K562 (cell line): ENCODE measurements around the gene APOM. TPM values are rescaled to one million over a fixed set of nuclear protein-coding genes. Genes with fewer than 3 reads are reported as not detected.

Experiments
- ARID2 ChIP-seq: fragments of 450-650 bp; IDR thresholded peaks from 2 replicates; pipeline ENCODE4 v1.6.1; 2017; ENCODE audit warnings: antibody characterized with exemption, mild to moderate bottlenecking
- CBFA2T2 ChIP-seq: fragments of 450-650 bp; conservative IDR thresholded peaks from 2 replicates; pipeline ENCODE4 v1.6.1; 2017; ENCODE audit warnings: mild to moderate bottlenecking
- COPS2 ChIP-seq: fragments of 450-650 bp; conservative IDR thresholded peaks from 2 replicates; pipeline ENCODE4 v1.6.1; 2016; ENCODE audit warnings: mild to moderate bottlenecking, moderate library complexity
- EWSR1 ChIP-seq: fragments of 450-650 bp; IDR thresholded peaks from 2 replicates; pipeline ENCODE4 v1.6.1; 2018; ENCODE audit warnings: borderline replicate concordance, mild to moderate bottlenecking, low read depth, moderate library complexity; ENCODE audit not compliant: partially characterized antibody
- FOS ChIP-seq: IDR thresholded peaks from 3 replicates; pipeline ENCODE4 v1.6.1; 2011; ENCODE audit not compliant: insufficient read length; ENCODE audit errors: extremely low read depth
- GABPA ChIP-seq: fragments of 200-800 bp; sonication (Bioruptor generic); conservative IDR thresholded peaks from 2 replicates; pipeline ENCODE4 v1.6.1; 2016; ENCODE audit warnings: low read depth, missing genetic modification characterization, missing compliant biosample characterization
- MAZ ChIP-seq, 2 experiments: fragments of 450-650 bp in 1 of 2; sonication (generic) in 1 of 2; formaldehyde crosslinking; IDR thresholded peaks in 1 of 2; conservative IDR thresholded peaks in 1 of 2; 2 replicates each; pipeline versions ENCODE4 v1.4.0 to v1.5.0; 2020; ENCODE audit warnings: mild to moderate bottlenecking in 1 of 2, missing genetic modification reagents in 1 of 2
- MIER1 ChIP-seq: fragments of 450-650 bp; IDR thresholded peaks from 2 replicates; pipeline ENCODE4 v1.6.1; 2016; ENCODE audit warnings: antibody characterized with exemption, mild to moderate bottlenecking, low read depth
- NCOR1 ChIP-seq: fragments of 450-650 bp; IDR thresholded peaks from 2 replicates; pipeline ENCODE4 v1.6.1; 2016; ENCODE audit warnings: mild to moderate bottlenecking, moderate library complexity
- PTRF ChIP-seq: fragments of 450-650 bp; IDR thresholded peaks from 2 replicates; pipeline ENCODE4 v1.6.1; 2016; ENCODE audit warnings: mild to moderate bottlenecking, missing genetic modification characterization, missing compliant biosample characterization
- RBM17 ChIP-seq: fragments of 200-400 bp; formaldehyde crosslinking; IDR thresholded peaks from 2 replicates; pipeline ENCODE4 v1.6.1; 2017; ENCODE audit warnings: low read depth, mild to moderate bottlenecking, low read length, borderline replicate concordance
- SMAD1 ChIP-seq: fragments of 150-350 bp; IDR thresholded peaks from 2 replicates; pipeline ENCODE4 v1.6.1; 2014; ENCODE audit warnings: low read length, low read depth; ENCODE audit not compliant: partially characterized antibody
- SMARCA4 ChIP-seq: fragments of 450-650 bp; IDR thresholded peaks from 2 replicates; pipeline ENCODE4 v1.6.1; 2016
- TAF7 ChIP-seq: fragments of 450-650 bp; IDR thresholded peaks from 2 replicates; pipeline ENCODE4 v1.6.1; 2016; ENCODE audit warnings: missing genetic modification characterization, missing compliant biosample characterization
- ZFP36 ChIP-seq: fragments of 150-350 bp; IDR thresholded peaks from 2 replicates; pipeline ENCODE4 v1.6.1; 2018; ENCODE audit warnings: low read length, low read depth; ENCODE audit not compliant: partially characterized antibody
- ZNF184 ChIP-seq: sonication (generic); formaldehyde crosslinking; IDR thresholded peaks from 2 replicates; pipeline ENCODE4 v1.5.0; 2020; ENCODE audit warnings: missing genetic modification reagents
- ZNF408 ChIP-seq: fragments of 250-450 bp; sonication (Bioruptor Pico); IDR thresholded peaks from 2 replicates; pipeline ENCODE4 v1.4.0; 2020; ENCODE audit warnings: low read depth, mild to moderate bottlenecking, moderate library complexity
- ZNF592 ChIP-seq: fragments of 450-650 bp; IDR thresholded peaks from 2 replicates; pipeline ENCODE4 v1.6.1; 2017; ENCODE audit warnings: antibody characterized with exemption, mild to moderate bottlenecking
- polyA plus RNA-seq, 8 experiments: library from polyadenylated mRNA; depleted of rRNA in 4 of 8; stranded (reverse) in 5 of 8; unstranded in 3 of 8; fragments of >200 nt; fragmentation: Nextera tagmentation in 2 of 8; fragmentation: Illumina TruSeq in 1 of 8; extraction: Ambion mirVana in 2 of 8; extraction: Trizol in 1 of 8; gene quantifications; 2 replicates each; pipeline versions ENCODE4 v1.2.1 to v1.2.3, GENCODE V29; 2011 to 2014; ENCODE audit warnings: inconsistent platforms in 1 of 8, missing spikeins in 1 of 8
- total RNA-seq, 7 experiments: library from RNA; depleted of rRNA in 6 of 7; stranded (reverse); fragments of >200 nt in 6 of 7; fragmentation: Illumina TruSeq in 2 of 7; extraction: Trizol in 2 of 7; gene quantifications; 2 replicates each; pipeline versions ENCODE4 v1.2.1 to v1.2.3, GENCODE V29; 2011 to 2021; ENCODE audit warnings: low replicate concordance in 1 of 7
- TF ChIP-seq, protein P1 (sequence below): fragments of 450-650 bp; formaldehyde crosslinking; IDR thresholded peaks from 2 replicates; pipeline ENCODE4 v1.4.0; 2022; ENCODE audit warnings: missing genetic modification characterization
- TF ChIP-seq, protein P2 (sequence below), 2 experiments: IDR thresholded peaks; 2 replicates each; pipeline ENCODE4 v1.6.1; 2012; ENCODE audit warnings: improper control_type of control experiment in 2 of 2, low read depth in 2 of 2, low read length in 2 of 2, borderline replicate concordance in 1 of 2

APOM gene
- total and polyA plus RNA-seq, 9 of the 15 experiments (the other 6 are each of a cell fraction or from before 2014, with no cell fraction given): 5.7 to 24.3 (median 10.4) TPM

- TF ChIP-seq ZNF184 (CRISPR knock-in tag) (no peak), ARID2 (no peak), RBM17 (no peak), COPS2 (no peak), SMARCA4 (peak; percentile 100), EWSR1 (no peak), MAZ (CRISPR knock-in tag; conservative IDR thresholded peaks at IDR 0.05 in 1 of 2, IDR thresholded peaks at IDR 0.05 in 1 of 2) (peak; percentile 28 to 72; a peak in 2 of 4 replicates), PTRF (tag) (peak; percentile 7; the same call in 1 of the 2 replicates), CBFA2T2 (peak; percentile 92), ZFP36 (peak; percentile 97), TAF7 (tag) (0 out of 2 replicates have a peak, but pooled peaks have one; percentile 36), MIER1 (peak; percentile 33; the same call in 1 of the 2 replicates), GABPA (tag) (0 out of 2 replicates have a peak, but pooled peaks have one; percentile 25), ZNF408 (CRISPR knock-in tag) (no peak), ZNF592 (peak; percentile 80), SMAD1 (no peak), NCOR1 (peak; percentile 81), FOS (peak; percentile 73)
- TF ChIP-seq, protein P1, sequence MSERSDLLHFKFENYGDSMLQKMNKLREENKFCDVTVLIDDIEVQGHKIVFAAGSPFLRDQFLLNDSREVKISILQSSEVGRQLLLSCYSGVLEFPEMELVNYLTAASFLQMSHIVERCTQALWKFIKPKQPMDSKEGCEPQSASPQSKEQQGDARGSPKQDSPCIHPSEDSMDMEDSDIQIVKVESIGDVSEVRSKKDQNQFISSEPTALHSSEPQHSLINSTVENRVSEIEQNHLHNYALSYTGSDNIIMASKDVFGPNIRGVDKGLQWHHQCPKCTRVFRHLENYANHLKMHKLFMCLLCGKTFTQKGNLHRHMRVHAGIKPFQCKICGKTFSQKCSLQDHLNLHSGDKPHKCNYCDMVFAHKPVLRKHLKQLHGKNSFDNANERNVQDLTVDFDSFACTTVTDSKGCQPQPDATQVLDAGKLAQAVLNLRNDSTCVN (CRISPR knock-in tag): peak; percentile 86
- TF ChIP-seq, protein P2, sequence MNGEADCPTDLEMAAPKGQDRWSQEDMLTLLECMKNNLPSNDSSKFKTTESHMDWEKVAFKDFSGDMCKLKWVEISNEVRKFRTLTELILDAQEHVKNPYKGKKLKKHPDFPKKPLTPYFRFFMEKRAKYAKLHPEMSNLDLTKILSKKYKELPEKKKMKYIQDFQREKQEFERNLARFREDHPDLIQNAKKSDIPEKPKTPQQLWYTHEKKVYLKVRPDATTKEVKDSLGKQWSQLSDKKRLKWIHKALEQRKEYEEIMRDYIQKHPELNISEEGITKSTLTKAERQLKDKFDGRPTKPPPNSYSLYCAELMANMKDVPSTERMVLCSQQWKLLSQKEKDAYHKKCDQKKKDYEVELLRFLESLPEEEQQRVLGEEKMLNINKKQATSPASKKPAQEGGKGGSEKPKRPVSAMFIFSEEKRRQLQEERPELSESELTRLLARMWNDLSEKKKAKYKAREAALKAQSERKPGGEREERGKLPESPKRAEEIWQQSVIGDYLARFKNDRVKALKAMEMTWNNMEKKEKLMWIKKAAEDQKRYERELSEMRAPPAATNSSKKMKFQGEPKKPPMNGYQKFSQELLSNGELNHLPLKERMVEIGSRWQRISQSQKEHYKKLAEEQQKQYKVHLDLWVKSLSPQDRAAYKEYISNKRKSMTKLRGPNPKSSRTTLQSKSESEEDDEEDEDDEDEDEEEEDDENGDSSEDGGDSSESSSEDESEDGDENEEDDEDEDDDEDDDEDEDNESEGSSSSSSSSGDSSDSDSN (IDR thresholded peaks at IDR 0.05; ENCODE audit: borderline replicate concordance in 1 of 2, low read depth in 2 of 2, low read length in 2 of 2): peak in 1 of 2 experiments; percentile 82; a peak in 1 of 4 replicates
Observed at GRCh38 chr6:31690231-31691077, 34.8 kb downstream of the APOM start (continued).
